Tibial nerve (tissue), 4 donors: ENCODE results near the gene ETNK1. TPM values are rescaled to one million over a fixed set of nuclear protein-coding genes. Genes with fewer than 3 reads are reported as not detected.
"Not testable (repeated sequence)": the region's sequence is repeated elsewhere in the genome, so short reads cannot be mapped to it uniquely, and the experiment has no call there.

Source experiments
- DNase-seq, 2 donors: peaks; one replicate each; pipeline ENCODE4 v3.0.0-alpha.2; 2019; ENCODE audit warnings: low spot score in 2 of 2
- H3K27ac ChIP-seq, 4 donors: fragments of 200-600 bp; sonication (generic) in 3 of 4; one replicate each; pipeline ENCODE4 v1.5.1; 2017 to 2019; ENCODE audit warnings: mild to moderate bottlenecking in 1 of 4
- H3K27me3 ChIP-seq, 2 donors: fragments of 200-600 bp; sonication (generic) in 1 of 2; one replicate each; pipeline versions ENCODE4 v1.5.1 to v1.6.0; 2017 to 2019
- H3K36me3 ChIP-seq, 3 donors: fragments of 200-600 bp; sonication (generic); one replicate each; pipeline ENCODE4 v1.5.1; 2018 to 2019
- H3K4me1 ChIP-seq, 4 donors: fragments of 200-600 bp; sonication (generic) in 3 of 4; one replicate each; pipeline ENCODE4 v1.5.1; 2017 to 2019
- H3K4me3 ChIP-seq, 4 donors: fragments of 200-600 bp; sonication (generic) in 3 of 4; one replicate each; pipeline ENCODE4 v1.5.1; 2017 to 2019; ENCODE audit warnings: mild to moderate bottlenecking in 1 of 4, moderate library complexity in 1 of 4
- H3K9me3 ChIP-seq, 4 donors: fragments of 200-600 bp; sonication (generic) in 3 of 4; one replicate each; pipeline ENCODE4 v1.5.1; 2017 to 2019
- CTCF ChIP-seq, 5 experiments: fragments of 200-600 bp in 3 of 5; fragments of 450-650 bp in 2 of 5; sonication (generic) in 3 of 5; IDR thresholded peaks; one replicate each; pipeline ENCODE4 v1.5.1; 2016 to 2019; ENCODE audit warnings: antibody characterized with exemption in 5 of 5, mild to moderate bottlenecking in 3 of 5, moderate library complexity in 2 of 5
- EP300 ChIP-seq, 2 donors: sonication (generic); formaldehyde crosslinking; IDR thresholded peaks; one replicate each; pipeline ENCODE4 v1.6.1; 2017; ENCODE audit warnings: antibody characterized with exemption in 2 of 2, mild to moderate bottlenecking in 1 of 2
- POLR2A ChIP-seq, 2 donors: fragments of 450-650 bp; IDR thresholded peaks; one replicate each; pipeline ENCODE4 v1.6.1; 2017; ENCODE audit warnings: antibody characterized with exemption in 2 of 2, mild to moderate bottlenecking in 2 of 2, moderate library complexity in 2 of 2
- WGBS, 2 donors: methylation state at CpG; one replicate each; pipeline ENCODE4 v1.1.5; 2018; 5-methylcytosine and 5-hydroxymethylcytosine counted together
- total RNA-seq, 4 donors: library from RNA; depleted of rRNA; stranded (reverse); fragments of >200 nt; gene quantifications; one replicate each; pipeline ENCODE4 v1.1.0, GENCODE V29; 2016

The ETNK1 gene
- total RNA-seq, 4 donors from 2014 or later = 31.5 to 43.9 (median 36.8) TPM

GRCh38 chr12:22689876-22690275 lies 64.9 kb downstream of the ETNK1 start:
- Histone ChIP-seq H3K27ac (no peak overlapping the region), H3K27me3 (no peaks in the 10 kb centered on the region), H3K4me3 (no peak overlapping the region), H3K9me3 (peaks cover 0 to 10% (median 0%) of the 10 kb centered on the region in 4 donors), H3K36me3 (peaks cover 0 to 4% (median 0%) of the 10 kb centered on the region in 3 donors), H3K4me1 (peaks cover 0 to 15% (median 7%) of the 10 kb centered on the region in 4 donors)
- no peak for DNase-seq
- 79 to 85% methylated on average over 2 of the region's 2 CpGs for WGBS, 2 donors
- TF ChIP-seq EP300 (IDR thresholded peaks at IDR 0.05) (no peak), CTCF (IDR thresholded peaks at IDR 0.05) (no peak), POLR2A (IDR thresholded peaks at IDR 0.05) (no peak)

GRCh38 chr12:22691319-22691718 lies 66.3 kb downstream of the ETNK1 start:
- TF ChIP-seq EP300 (IDR thresholded peaks at IDR 0.05) = no peak
- no peak for TF ChIP-seq CTCF (IDR thresholded peaks at IDR 0.05)
- TF ChIP-seq POLR2A (IDR thresholded peaks at IDR 0.05) = no peak
- peaks cover 0 to 15% (median 6%) of the 10 kb centered on the region in 4 donors for H3K4me1 ChIP-seq
- no peak overlapping the region for H3K27ac ChIP-seq
- peaks cover 0 to 10% (median 0%) of the 10 kb centered on the region in 4 donors for H3K9me3 ChIP-seq
- no peaks in the 10 kb centered on the region for H3K27me3 ChIP-seq
- DNase-seq = no peak
- no peak overlapping the region for H3K4me3 ChIP-seq
- H3K36me3 ChIP-seq = peaks cover 0 to 4% (median 0%) of the 10 kb centered on the region in 3 donors
- 90 to 91% methylated on average over 2 of the region's 2 CpGs for WGBS, 2 donors

- not testable (repeated sequence) for H3K4me1 ChIP-seq, H3K4me3 ChIP-seq, H3K36me3 ChIP-seq, DNase-seq, H3K9me3 ChIP-seq, H3K27ac ChIP-seq, H3K27me3 ChIP-seq
- whole genome bisulfite sequencing, 2 donors = 79 to 90% methylated on average over 1 of the region's 1 CpG
Observed at GRCh38 chr12:22692467-22692866, 67.5 kb downstream of the ETNK1 start.

- peaks cover 0 to 3% (median under 1%) of the 10 kb centered on the region in 4 donors for H3K4me1 ChIP-seq
- 96 to 98% methylated on average over 15 to 18 of the region's 38 CpGs for WGBS, 2 donors
- DNase-seq = no peak
- H3K36me3 ChIP-seq = peaks cover 0 to 4% (median 0%) of the 10 kb centered on the region in 3 donors
- H3K27me3 ChIP-seq = no peaks in the 10 kb centered on the region
- no peak for TF ChIP-seq CTCF (IDR thresholded peaks at IDR 0.05)
- no peak for TF ChIP-seq EP300 (IDR thresholded peaks at IDR 0.05)
- TF ChIP-seq POLR2A (IDR thresholded peaks at IDR 0.05) = no peak
- peaks cover 0 to 10% (median 0%) of the 10 kb centered on the region in 4 donors for H3K9me3 ChIP-seq
- H3K4me3 ChIP-seq = no peak overlapping the region
- H3K27ac ChIP-seq = no peak overlapping the region
Observed at GRCh38 chr12:22692964-22693555, 68.1 kb downstream of the ETNK1 start.

- Histone ChIP-seq H3K9me3 (peaks cover 0 to under 1% (median 0%) of the 10 kb centered on the region in 4 donors), H3K4me3 (no peak overlapping the region), H3K27ac (no peak overlapping the region), H3K27me3 (no peaks in the 10 kb centered on the region), H3K4me1 (no peaks in the 10 kb centered on the region), H3K36me3 (no peaks in the 10 kb centered on the region)
- no peak for DNase-seq
- 90% methylated on average over 3 of the region's 3 CpGs for WGBS, 2 donors
- TF ChIP-seq CTCF (IDR thresholded peaks at IDR 0.05) (no peak), EP300 (IDR thresholded peaks at IDR 0.05) (no peak), POLR2A (IDR thresholded peaks at IDR 0.05) (no peak)
Observed at GRCh38 chr12:22698576-22698975, 73.6 kb downstream of the ETNK1 start.

- H3K27ac ChIP-seq, H3K4me1 ChIP-seq, H3K4me3 ChIP-seq, H3K36me3 ChIP-seq, DNase-seq, H3K9me3 ChIP-seq, H3K27me3 ChIP-seq: not testable (repeated sequence)
- 91 to 94% methylated on average over 11 of the region's 11 CpGs for WGBS, 2 donors
Observed at GRCh38 chr12:22699705-22700104, 74.7 kb downstream of the ETNK1 start.
